GM12872 (cell line): ENCODE measurements around the gene BOC.

Experiments
- CTCF ChIP-seq: IDR thresholded peaks from 3 replicates; pipeline ENCODE4 v1.5.1; 2011; ENCODE audit warnings: low read depth, mild to moderate bottlenecking, low read length, moderate library complexity; ENCODE audit not compliant: insufficient read depth

Gene BOC

GRCh38 chr3:113261626-113262303 lies 50.4 kb downstream of the BOC start:
- TF ChIP-seq CTCF = no peak

- TF ChIP-seq CTCF = no peak
Observed at GRCh38 chr3:113262304-113262665, 50.9 kb downstream of the BOC start.

- no peak for TF ChIP-seq CTCF
Observed at GRCh38 chr3:113263020-113263419, 51.7 kb downstream of the BOC start.

- no peak for TF ChIP-seq CTCF
Observed at GRCh38 chr3:113263778-113264177, 52.4 kb downstream of the BOC start.

- TF ChIP-seq CTCF = no peak
Observed at GRCh38 chr3:113264283-113265131, 53.1 kb downstream of the BOC start.

GRCh38 chr3:113265231-113265630 lies 53.9 kb downstream of the BOC start:
- TF ChIP-seq CTCF = no peak

- no peak for TF ChIP-seq CTCF
Observed at GRCh38 chr3:113266738-113267137, 55.4 kb downstream of the BOC start.
